PC-3 (cell line): Measurements from ENCODE around the gene PELI2. TPM values are rescaled to one million over a fixed set of nuclear protein-coding genes. Genes with fewer than 3 reads are reported as not detected.

Source experiments
- ATAC-seq: fragments of 200-7000 bp; cut with Tn5 transposase; 2 replicates; pipeline ENCODE4 v1.9.1; 2020; ENCODE audit warnings: mild to moderate bottlenecking, moderate library complexity
- BruUV-seq: library from RNA; stranded (reverse); fragments of 400-500 nt; replicated peaks from 2 replicates; lab custom pipeline; 2021; lab: Mats Ljungman, UMichigan
- CTCF ChIA-PET: fragments of 300-600 bp; sonication (Branson Sonifier 250); formaldehyde crosslinking; loops from one replicate; lab custom pipeline; 2022; ENCODE audit warnings: antibody characterized with exemption; lab: Charles Lee
- POLR2A ChIA-PET: fragments of 300-600 bp; sonication (Branson Sonifier 250); formaldehyde crosslinking; loops from one replicate; lab custom pipeline; 2022; ENCODE audit warnings: antibody characterized with exemption; ENCODE audit not compliant: unreplicated experiment; lab: Charles Lee
- DNase-seq: peaks from one replicate; pipeline ENCODE4 v3.0.0-alpha.2; 2015
- H2AFZ ChIP-seq: fragments of 300-600 bp; sonication (generic); 2 replicates; pipeline ENCODE4 v1.6.0; 2016; ENCODE audit warnings: antibody characterized with exemption, low read length
- H3F3A ChIP-seq: fragments of 300-600 bp; sonication (generic); one replicate; pipeline ENCODE4 v1.6.0; 2017; ENCODE audit warnings: antibody characterized with exemption, low read length, control low read depth, mild to moderate bottlenecking; ENCODE audit not compliant: unreplicated experiment
- H3K27ac ChIP-seq: fragments of 300-600 bp; sonication (generic); 2 replicates; pipeline ENCODE4 v1.5.1; 2016; ENCODE audit warnings: mild to moderate bottlenecking, low read length
- H3K27me3 ChIP-seq: fragments of 300-600 bp; sonication (generic); 2 replicates; pipeline ENCODE4 v1.6.1; 2016; ENCODE audit warnings: low read length, mixed read lengths
- H3K36me3 ChIP-seq: fragments of 300-600 bp; sonication (generic); 2 replicates; pipeline ENCODE4 v1.6.1; 2016; ENCODE audit warnings: low read depth, mixed run types, low read length, mixed read lengths
- H3K4me1 ChIP-seq: fragments of 300-600 bp; sonication (generic); 2 replicates; pipeline ENCODE4 v1.5.1; 2016; ENCODE audit warnings: low read length; ENCODE audit not compliant: insufficient read depth
- H3K4me2 ChIP-seq: fragments of 300-600 bp; sonication (generic); 2 replicates; pipeline ENCODE4 v1.6.0; 2016; ENCODE audit warnings: low read length
- H3K4me3 ChIP-seq: fragments of 300-600 bp; sonication (generic); 2 replicates; pipeline ENCODE4 v1.5.1; 2016; ENCODE audit warnings: mild to moderate bottlenecking, low read length, mixed read lengths
- H3K79me2 ChIP-seq: fragments of 300-600 bp; sonication (generic); 2 replicates; pipeline ENCODE4 v1.6.1; 2017; ENCODE audit warnings: low read length, mixed read lengths
- H3K9ac ChIP-seq: fragments of 300-600 bp; sonication (generic); 2 replicates; pipeline ENCODE4 v1.6.0; 2016; ENCODE audit warnings: mild to moderate bottlenecking, low read length
- H3K9me2 ChIP-seq: fragments of 300-600 bp; sonication (generic); replicated peaks from 2 replicates; pipeline ENCODE4 v1.6.1; 2016; ENCODE audit warnings: mixed run types, low read length, mixed read lengths
- H3K9me3 ChIP-seq: fragments of 300-600 bp; sonication (generic); 2 replicates; pipeline ENCODE4 v1.6.1; 2016; ENCODE audit warnings: low read length, mixed read lengths
- H4K20me1 ChIP-seq: fragments of 300-600 bp; sonication (generic); 2 replicates; pipeline ENCODE4 v1.6.1; 2016; ENCODE audit warnings: low read length, mixed read lengths
- EZH2 ChIP-seq: fragments of 300-600 bp; sonication (generic); IDR thresholded peaks from one replicate; pipeline ENCODE4 v1.6.1; 2017; ENCODE audit warnings: antibody characterized with exemption, mild to moderate bottlenecking, low read length; ENCODE audit not compliant: unreplicated experiment
- EZH2phosphoT487 ChIP-seq: fragments of 300-600 bp; sonication (generic); IDR thresholded peaks from 2 replicates; pipeline ENCODE4 v1.6.1; 2018; ENCODE audit warnings: mild to moderate bottlenecking, antibody characterized with exemption, low read length, borderline replicate concordance
- intact Hi-C: fragments of 100-400 bp; cut with micrococcal nuclease; formaldehyde crosslinking; loops from 2 replicates; pipeline ENCODE4 v1.9.0; 2023
- total RNA-seq: library from RNA; depleted of rRNA; stranded (reverse); fragments of >200 nt; gene quantifications from 2 replicates; pipeline ENCODE4 v1.2.3, GENCODE V29; 2014
- TF ChIP-seq, protein P1 (sequence below): fragments of 300-600 bp; sonication (generic); conservative IDR thresholded peaks from 2 replicates; pipeline ENCODE4 v1.5.1; 2017; ENCODE audit warnings: antibody characterized with exemption, low read depth, mild to moderate bottlenecking, low read length

The PELI2 gene
- total RNA-seq, 1 experiment from 2014 or later, result 0.11 TPM

GRCh38 chr14:56309198-56309597, 191.0 kb downstream of the PELI2 start:
- no TSS peak for BruUV-seq
- peaks cover 81% of the 10 kb centered on the region for H3K27me3 ChIP-seq
- no peak overlapping the region for H3K27ac ChIP-seq
- intact Hi-C loops, result no loop called here
- H3K9me2 ChIP-seq, result no peaks in the 10 kb centered on the region
- H3K4me3 ChIP-seq, result no peak overlapping the region
- no peaks in the 10 kb centered on the region for H3K4me1 ChIP-seq
- H3K4me2 ChIP-seq, result no peak overlapping the region
- TF ChIP-seq EZH2 (no peak), EZH2phosphoT487 (no peak)
- TF ChIP-seq, protein P1, sequence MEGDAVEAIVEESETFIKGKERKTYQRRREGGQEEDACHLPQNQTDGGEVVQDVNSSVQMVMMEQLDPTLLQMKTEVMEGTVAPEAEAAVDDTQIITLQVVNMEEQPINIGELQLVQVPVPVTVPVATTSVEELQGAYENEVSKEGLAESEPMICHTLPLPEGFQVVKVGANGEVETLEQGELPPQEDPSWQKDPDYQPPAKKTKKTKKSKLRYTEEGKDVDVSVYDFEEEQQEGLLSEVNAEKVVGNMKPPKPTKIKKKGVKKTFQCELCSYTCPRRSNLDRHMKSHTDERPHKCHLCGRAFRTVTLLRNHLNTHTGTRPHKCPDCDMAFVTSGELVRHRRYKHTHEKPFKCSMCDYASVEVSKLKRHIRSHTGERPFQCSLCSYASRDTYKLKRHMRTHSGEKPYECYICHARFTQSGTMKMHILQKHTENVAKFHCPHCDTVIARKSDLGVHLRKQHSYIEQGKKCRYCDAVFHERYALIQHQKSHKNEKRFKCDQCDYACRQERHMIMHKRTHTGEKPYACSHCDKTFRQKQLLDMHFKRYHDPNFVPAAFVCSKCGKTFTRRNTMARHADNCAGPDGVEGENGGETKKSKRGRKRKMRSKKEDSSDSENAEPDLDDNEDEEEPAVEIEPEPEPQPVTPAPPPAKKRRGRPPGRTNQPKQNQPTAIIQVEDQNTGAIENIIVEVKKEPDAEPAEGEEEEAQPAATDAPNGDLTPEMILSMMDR, result no peak
- no peak overlapping the region for H2AFZ ChIP-seq
- no peak overlapping the region for H3K9ac ChIP-seq
- DNase-seq, result no peak
- H3F3A ChIP-seq, result no peaks in the 10 kb centered on the region
- POLR2A ChIA-PET, result no interaction called here
- H3K36me3 ChIP-seq, result no peaks in the 10 kb centered on the region
- CTCF ChIA-PET, result no interaction called here
- H3K79me2 ChIP-seq, result no peaks in the 10 kb centered on the region
- no peak for ATAC-seq
- H4K20me1 ChIP-seq, result 0 out of 2 replicates have a peak, but pooled peaks cover 5% of the 10 kb centered on the region
- H3K9me3 ChIP-seq, result no peaks in the 10 kb centered on the region

GRCh38 chr14:56310643-56311042, 192.4 kb downstream of the PELI2 start:
- Histone ChIP-seq H3K27me3 (peaks cover 87% of the 10 kb centered on the region), H3K79me2 (no peaks in the 10 kb centered on the region), H3K9ac (no peak overlapping the region), H3K4me1 (no peaks in the 10 kb centered on the region), H2AFZ (no peak overlapping the region), H3K4me2 (no peak overlapping the region), H3K27ac (no peak overlapping the region), H3K36me3 (no peaks in the 10 kb centered on the region), H3K9me3 (no peaks in the 10 kb centered on the region), H3K4me3 (no peak overlapping the region), H3K9me2 (no peaks in the 10 kb centered on the region), H3F3A (no peaks in the 10 kb centered on the region), H4K20me1 (0 out of 2 replicates have a peak, but pooled peaks cover 5% of the 10 kb centered on the region)
- TF ChIP-seq EZH2, result no peak
- TF ChIP-seq, protein P1, result no peak
- no peak for TF ChIP-seq EZH2phosphoT487
- ATAC-seq, result no peak
- ChIA-PET POLR2A (no interaction called here), CTCF (no interaction called here)
- intact Hi-C loops, result no loop called here
- no TSS peak for BruUV-seq
- no peak for DNase-seq

DNA sequence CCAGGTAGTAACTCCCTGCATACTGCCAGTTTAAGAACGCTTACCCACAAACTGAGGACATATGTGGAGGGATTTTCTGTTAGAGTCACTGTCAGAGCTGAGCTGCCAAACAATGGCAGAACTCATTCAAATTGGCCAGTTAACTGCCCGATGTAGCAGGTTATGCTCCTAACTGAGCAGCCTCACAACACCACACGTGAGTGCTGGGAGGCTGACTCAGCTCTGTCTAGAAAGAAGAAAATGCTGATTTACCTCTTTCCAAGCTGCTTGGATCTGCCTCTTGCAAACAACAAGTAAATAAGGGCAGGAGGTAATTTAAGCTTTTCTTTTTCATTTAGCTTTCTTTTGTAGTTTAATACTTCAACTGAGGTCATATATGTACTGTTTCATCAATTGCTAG, 195.6 kb downstream of the PELI2 start:
- no peak overlapping the region for H3K9ac ChIP-seq
- H3K27ac ChIP-seq, result no peak overlapping the region
- H3K79me2 ChIP-seq, result no peaks in the 10 kb centered on the region
- no peaks in the 10 kb centered on the region for H3K4me1 ChIP-seq
- DNase-seq (no peak), ATAC-seq (no peak)
- no TSS peak for BruUV-seq
- intact Hi-C loops, result no loop called here
- no peaks in the 10 kb centered on the region for H4K20me1 ChIP-seq
- ChIA-PET POLR2A (no interaction called here), CTCF (no interaction called here)
- TF ChIP-seq, protein P1, result no peak
- no peak for TF ChIP-seq EZH2
- TF ChIP-seq EZH2phosphoT487, result no peak
- peaks cover 87% of the 10 kb centered on the region for H3K27me3 ChIP-seq
- H3K4me2 ChIP-seq, result no peak overlapping the region
- H3K36me3 ChIP-seq, result no peaks in the 10 kb centered on the region
- H3K4me3 ChIP-seq, result no peak overlapping the region
- no peaks in the 10 kb centered on the region for H3F3A ChIP-seq
- peaks cover 5% of the 10 kb centered on the region; the same call in 1 of the 2 replicates for H3K9me3 ChIP-seq
- no peaks in the 10 kb centered on the region for H3K9me2 ChIP-seq
- H2AFZ ChIP-seq, result no peak overlapping the region
